Measurements from ENCODE around the gene LRRIQ1.
"Not testable (repeated sequence)": the region's sequence is repeated elsewhere in the genome, so short reads cannot be mapped to it uniquely, and the experiment has no call there.

The LRRIQ1 gene

DNA sequence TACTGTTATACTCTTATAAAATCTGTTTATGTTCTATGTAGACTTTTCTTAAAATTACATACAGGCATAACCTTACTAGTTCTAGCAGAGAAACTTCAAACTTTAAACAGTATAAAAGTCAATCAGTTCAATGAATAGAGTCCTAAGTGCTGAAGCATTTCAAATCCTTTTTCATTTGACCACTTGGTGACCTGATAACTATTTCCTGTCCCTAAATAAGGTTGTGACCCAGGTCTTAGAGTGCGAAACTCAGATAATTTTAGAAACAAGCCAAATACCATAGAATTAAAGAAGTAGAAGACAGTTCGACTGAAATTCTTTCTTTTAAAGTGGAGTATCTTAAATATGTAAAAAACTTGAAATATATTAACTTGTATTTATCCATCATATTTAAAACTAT is 147.7 kb downstream of the LRRIQ1 start:
- DNase-seq (ENCODE audit: extremely low spot score, insufficient read length, low read depth) (no peak), FAIRE-seq (no peak)

DNA sequence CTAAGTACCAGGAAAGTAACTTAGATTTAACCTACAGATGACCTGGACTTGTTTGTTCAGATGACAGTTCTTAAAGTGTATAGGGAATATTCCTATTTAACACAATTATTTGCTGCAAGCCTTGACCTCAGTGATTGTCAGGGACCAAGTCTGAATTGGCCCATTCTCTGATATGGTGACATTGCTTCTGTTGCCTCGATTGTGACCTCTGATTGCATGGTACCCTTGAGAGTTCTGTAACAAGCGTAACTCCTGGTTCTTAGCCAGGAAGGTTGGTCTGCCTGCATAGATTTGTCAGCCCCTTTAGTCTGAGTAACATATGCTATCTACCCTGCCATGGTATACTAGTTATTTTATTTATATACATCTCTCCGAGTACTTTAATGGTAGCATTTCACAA is 150.1 kb downstream of the LRRIQ1 start:
- DNase-seq (ENCODE audit: extremely low spot score, insufficient read length, low read depth) (no peak), FAIRE-seq (no peak)

DNA sequence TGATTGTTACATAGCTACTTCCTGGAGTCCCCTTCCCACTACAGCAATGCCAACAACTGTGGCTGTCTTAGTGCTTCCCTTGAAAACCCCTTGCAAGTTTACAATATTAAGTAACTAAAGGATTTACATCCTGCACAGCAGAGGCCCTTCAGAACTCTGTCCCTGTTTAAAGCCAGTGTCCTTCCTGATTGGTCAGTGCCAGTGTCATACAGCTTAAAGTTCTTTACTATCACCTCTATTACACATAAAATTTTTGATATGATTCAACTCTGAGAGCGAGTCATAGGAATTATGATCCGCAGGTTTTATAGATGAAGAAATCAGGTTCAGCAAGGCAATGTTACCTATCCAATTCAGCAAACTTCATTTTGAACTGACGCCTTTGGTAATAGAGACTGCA is 152.5 kb downstream of the LRRIQ1 start:
- no peak for DNase-seq (ENCODE audit: extremely low spot score, insufficient read length, low read depth)
- no peak for FAIRE-seq

- no peak for FAIRE-seq
- no peak for DNase-seq (ENCODE audit: extremely low spot score, insufficient read length, low read depth)
Observed at GRCh38 chr12:85190728-85191127, 154.6 kb downstream of the LRRIQ1 start.

DNA sequence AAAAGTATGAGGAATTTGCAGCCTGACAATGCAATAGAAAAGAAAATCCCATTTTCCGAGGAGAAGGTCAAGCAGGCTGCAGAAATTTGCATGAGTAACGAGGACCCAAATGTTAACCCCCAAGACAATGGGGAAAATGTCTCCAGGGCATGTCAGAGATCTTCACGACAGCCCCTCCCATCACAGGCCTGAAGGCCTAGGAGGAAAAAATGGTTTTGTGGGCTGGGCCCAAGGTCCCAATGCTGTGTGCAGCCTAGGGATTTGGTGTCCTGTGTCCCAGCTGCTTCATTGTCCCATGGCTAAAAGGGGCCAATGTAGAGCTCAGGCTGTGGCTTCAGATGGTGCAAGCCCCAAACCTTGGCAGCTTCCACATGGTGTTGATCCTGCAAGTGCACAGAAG is 167.7 kb downstream of the LRRIQ1 start:
- not testable (repeated sequence) for FAIRE-seq; DNase-seq (ENCODE audit: extremely low spot score, insufficient read length, low read depth)

GRCh38 chr12:85206543-85206942 is 170.4 kb downstream of the LRRIQ1 start:
- DNase-seq (ENCODE audit: extremely low spot score, insufficient read length, low read depth) (no peak), FAIRE-seq (no peak)

- not testable (repeated sequence) for FAIRE-seq; DNase-seq (ENCODE audit: extremely low spot score, insufficient read length, low read depth)
Observed at GRCh38 chr12:85224339-85224738, 188.2 kb downstream of the LRRIQ1 start.

DNA sequence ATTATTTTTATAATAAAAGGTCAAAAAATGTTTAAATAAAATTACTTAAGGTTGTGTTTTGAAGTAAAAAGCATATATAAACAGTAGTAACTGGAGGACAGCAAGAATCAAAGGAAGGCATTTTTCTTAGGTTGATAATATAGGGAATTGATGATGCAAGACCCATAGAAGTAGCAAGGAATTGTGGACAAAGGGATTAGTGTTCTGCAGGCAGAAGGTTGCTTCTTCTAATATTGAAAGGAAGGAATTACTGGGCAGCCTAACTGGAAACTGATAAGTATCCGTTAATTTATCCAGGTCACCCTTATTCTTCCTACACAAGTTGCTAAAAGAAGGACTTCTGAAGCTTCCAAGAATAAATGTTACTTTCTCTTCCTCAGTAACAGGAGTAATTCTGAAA is 189.3 kb downstream of the LRRIQ1 start:
- DNase-seq (ENCODE audit: extremely low spot score, insufficient read length, low read depth) = no peak

GRCh38 chr12:85237327-85237726 is 201.2 kb downstream of the LRRIQ1 start:
- no peak for DNase-seq (ENCODE audit: extremely low spot score, insufficient read length, low read depth)
- no peak for FAIRE-seq

More for the DNA sequence above, 189.3 kb downstream of the LRRIQ1 start:
- no peak for FAIRE-seq

GRCh38 chr12:85244561-85244960 is 208.4 kb downstream of the LRRIQ1 start:
- no peak for FAIRE-seq
- no peak for DNase-seq (ENCODE audit: extremely low spot score, insufficient read length, low read depth)

DNA sequence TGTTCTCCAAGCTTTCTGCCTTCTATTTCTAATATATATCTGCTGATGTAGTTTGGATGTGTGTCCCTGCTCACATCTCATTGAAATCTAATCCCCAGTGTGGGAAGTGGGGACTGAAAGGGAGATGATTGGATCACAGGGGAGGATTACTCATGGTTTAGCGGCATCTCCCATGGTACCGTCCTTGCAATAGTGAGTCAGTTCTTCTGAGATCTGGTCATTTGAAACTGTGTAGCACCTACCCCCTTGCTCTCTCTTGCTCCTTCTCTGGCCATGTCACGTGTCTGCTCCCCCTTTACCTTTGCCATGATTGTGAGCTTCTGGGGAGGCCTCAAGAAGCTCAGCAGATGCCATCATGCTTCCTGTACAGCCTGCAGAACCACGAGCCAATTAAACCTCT is 217.7 kb downstream of the LRRIQ1 start:
- FAIRE-seq = no peak
- no peak for DNase-seq (ENCODE audit: extremely low spot score, insufficient read length, low read depth)

DNA sequence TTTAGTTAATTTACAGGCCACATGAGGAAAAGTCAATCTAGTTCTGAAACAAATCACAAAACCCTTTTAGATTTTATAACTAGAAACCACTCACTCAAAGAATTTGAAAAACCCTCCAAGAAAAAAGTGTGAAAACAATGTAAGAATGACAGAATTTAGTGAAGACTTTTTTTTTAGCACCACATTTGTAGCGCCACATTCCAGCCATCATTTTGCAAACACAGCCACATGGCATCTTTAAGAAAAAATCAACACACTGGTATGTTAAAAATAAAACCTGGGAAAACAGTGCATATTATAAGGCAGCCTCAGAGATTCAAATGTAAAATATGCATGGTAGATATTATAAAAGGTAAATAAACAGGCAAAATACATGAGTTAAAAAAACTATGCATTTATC is 221.5 kb downstream of the LRRIQ1 start:
- FAIRE-seq (no peak), DNase-seq (ENCODE audit: extremely low spot score, insufficient read length, low read depth) (no peak)

GRCh38 chr12:85260447-85260846 is 224.3 kb downstream of the LRRIQ1 start:
- DNase-seq (ENCODE audit: extremely low spot score, insufficient read length, low read depth) = no peak
- no peak for FAIRE-seq

- DNase-seq (ENCODE audit: extremely low spot score, insufficient read length, low read depth) (no peak), FAIRE-seq (no peak)
Observed at GRCh38 chr12:85260896-85261295, 224.7 kb downstream of the LRRIQ1 start.

GRCh38 chr12:85266356-85266755 is 230.2 kb downstream of the LRRIQ1 start:
- DNase-seq (ENCODE audit: extremely low spot score, insufficient read length, low read depth) (no peak), FAIRE-seq (no peak)

- FAIRE-seq = no peak
- DNase-seq (ENCODE audit: extremely low spot score, insufficient read length, low read depth) = no peak
Observed at GRCh38 chr12:85273381-85274314, 237.5 kb downstream of the LRRIQ1 start.

DNA sequence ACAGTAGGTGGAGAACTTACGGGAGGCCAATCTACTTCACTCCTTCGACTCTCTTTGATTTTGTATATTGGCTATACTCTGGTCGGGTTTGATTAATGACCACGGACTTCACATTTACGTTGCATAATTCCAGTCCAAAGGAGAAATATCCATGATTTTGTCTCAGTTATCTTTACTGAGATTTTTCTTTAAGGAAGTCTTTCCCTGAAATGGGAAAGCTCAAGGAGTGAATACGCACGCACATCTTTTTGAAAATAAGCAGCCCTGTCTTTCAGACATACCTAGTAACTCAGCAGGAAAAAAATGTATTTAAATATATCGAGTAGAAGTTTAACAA is 238.1 kb downstream of the LRRIQ1 start:
- FAIRE-seq (no peak), DNase-seq (ENCODE audit: extremely low spot score, insufficient read length, low read depth) (no peak)

- FAIRE-seq (no peak), DNase-seq (ENCODE audit: extremely low spot score, insufficient read length, low read depth) (no peak)
Observed at GRCh38 chr12:85275374-85275773, 239.2 kb downstream of the LRRIQ1 start.

DNA sequence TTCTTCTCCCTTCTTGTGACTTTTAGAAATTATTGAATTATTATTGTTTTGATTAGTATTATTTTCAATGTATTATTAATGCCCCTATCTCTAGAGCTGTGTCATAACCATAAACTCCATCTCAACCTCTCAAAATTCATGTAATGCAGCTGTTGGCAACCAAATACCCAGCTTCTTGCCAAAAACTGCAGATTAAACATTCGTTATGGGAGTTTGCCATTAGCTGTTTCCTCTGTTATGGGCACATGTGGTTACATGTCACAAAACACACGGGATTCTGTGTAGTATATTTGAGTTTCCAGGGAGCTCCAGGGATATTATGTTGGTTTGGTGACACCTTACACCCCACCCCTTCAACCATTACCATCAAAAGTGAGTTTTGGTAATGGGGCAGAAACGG is 241.0 kb downstream of the LRRIQ1 start:
- FAIRE-seq (no peak), DNase-seq (ENCODE audit: extremely low spot score, insufficient read length, low read depth) (no peak)

- DNase-seq (ENCODE audit: extremely low spot score, insufficient read length, low read depth) = no peak
Observed at GRCh38 chr12:85277900-85278597, 241.9 kb downstream of the LRRIQ1 start.

More at GRCh38 chr12:85277900-85278597, 241.9 kb downstream of the LRRIQ1 start:
- FAIRE-seq = no peak
